ENCODE measurements around the gene TENM4.

Gene TENM4

DNA sequence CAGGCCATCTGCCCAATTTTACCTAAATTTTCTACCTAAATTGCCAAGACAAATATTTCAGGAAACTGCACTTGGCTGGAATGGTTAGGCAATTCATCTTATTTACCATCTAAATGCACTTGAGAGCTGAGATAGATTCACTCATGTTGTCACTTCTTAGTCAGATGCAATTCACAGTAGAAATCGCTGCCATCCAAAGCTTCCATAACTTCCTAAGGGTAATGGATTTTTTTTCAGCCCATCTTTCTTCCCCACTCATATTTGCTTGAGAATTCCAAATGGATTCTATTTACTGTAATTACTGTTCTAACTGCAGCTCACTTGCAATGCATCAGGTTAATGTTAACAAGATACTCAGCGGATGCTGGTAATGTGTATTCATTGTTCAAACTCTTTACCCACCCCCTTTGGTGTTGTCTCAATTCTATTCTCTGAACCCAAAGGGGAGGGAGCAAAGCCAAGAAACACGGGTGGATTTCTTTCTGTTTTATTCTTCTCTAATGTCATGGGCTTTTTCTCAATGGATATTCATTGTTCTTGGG lies 96.0 kb downstream of the TENM4 start:
- DNase-seq (ENCODE audit: low read depth), result no peak
- H3K4me3 ChIP-seq (ENCODE audit: control insufficient read depth, low read depth, low read length), result no peak overlapping the region
- TF ChIP-seq, protein P1, sequence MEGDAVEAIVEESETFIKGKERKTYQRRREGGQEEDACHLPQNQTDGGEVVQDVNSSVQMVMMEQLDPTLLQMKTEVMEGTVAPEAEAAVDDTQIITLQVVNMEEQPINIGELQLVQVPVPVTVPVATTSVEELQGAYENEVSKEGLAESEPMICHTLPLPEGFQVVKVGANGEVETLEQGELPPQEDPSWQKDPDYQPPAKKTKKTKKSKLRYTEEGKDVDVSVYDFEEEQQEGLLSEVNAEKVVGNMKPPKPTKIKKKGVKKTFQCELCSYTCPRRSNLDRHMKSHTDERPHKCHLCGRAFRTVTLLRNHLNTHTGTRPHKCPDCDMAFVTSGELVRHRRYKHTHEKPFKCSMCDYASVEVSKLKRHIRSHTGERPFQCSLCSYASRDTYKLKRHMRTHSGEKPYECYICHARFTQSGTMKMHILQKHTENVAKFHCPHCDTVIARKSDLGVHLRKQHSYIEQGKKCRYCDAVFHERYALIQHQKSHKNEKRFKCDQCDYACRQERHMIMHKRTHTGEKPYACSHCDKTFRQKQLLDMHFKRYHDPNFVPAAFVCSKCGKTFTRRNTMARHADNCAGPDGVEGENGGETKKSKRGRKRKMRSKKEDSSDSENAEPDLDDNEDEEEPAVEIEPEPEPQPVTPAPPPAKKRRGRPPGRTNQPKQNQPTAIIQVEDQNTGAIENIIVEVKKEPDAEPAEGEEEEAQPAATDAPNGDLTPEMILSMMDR (IDR thresholded peaks at IDR 0.05; ENCODE audit: control insufficient read depth, insufficient read depth, low read depth, low read length, missing control alignments), result no peak

DNA sequence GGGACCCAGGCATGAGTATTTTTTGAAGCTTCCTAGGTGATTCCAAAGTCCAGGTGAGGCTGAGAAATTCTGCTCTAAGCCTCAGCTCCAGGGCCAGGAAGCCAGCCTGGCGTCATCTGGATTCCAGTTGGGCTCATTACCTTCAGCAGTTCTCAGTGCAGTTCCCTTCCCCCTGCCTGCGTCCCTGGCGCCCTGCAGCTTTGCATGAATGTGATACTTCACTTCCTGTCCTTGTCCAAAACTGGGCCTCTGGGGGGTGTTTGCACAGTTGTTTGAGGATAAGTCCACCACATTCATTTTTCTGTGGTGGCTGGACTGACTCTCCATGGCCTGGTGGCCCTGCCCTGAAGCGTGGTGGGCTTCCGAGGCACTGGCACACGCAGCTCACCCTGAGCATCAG lies 98.1 kb downstream of the TENM4 start:
- H3K4me3 ChIP-seq (ENCODE audit: control insufficient read depth, low read depth, low read length), result no peak overlapping the region
- TF ChIP-seq, protein P1 (IDR thresholded peaks at IDR 0.05; ENCODE audit: control insufficient read depth, insufficient read depth, low read depth, low read length, missing control alignments), result no peak
- no peak for DNase-seq (ENCODE audit: low read depth)

DNA sequence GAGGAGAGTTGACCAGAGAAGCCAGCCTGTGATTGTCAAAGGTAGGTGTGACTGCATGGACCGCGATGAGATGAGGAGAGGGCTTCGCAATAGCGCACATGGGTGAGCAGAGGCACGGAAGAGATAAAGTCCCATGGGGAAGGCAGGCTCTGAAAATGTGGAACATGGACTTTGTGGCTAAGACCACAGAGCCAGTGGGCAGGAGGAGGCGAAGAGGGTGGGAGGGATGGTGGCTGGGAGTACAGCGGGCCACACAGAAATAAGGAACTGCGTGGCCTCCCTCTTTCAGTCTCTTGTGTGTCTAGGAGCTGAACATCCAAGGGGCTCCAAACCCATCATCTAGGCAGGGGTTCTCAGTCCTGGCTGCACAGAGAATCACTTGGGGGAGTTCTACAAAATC lies 98.6 kb downstream of the TENM4 start:
- TF ChIP-seq, protein P1 (IDR thresholded peaks at IDR 0.05; ENCODE audit: control insufficient read depth, insufficient read depth, low read depth, low read length, missing control alignments), result no peak
- no peak overlapping the region for H3K4me3 ChIP-seq (ENCODE audit: control insufficient read depth, low read depth, low read length)
- no peak for DNase-seq (ENCODE audit: low read depth)

DNA sequence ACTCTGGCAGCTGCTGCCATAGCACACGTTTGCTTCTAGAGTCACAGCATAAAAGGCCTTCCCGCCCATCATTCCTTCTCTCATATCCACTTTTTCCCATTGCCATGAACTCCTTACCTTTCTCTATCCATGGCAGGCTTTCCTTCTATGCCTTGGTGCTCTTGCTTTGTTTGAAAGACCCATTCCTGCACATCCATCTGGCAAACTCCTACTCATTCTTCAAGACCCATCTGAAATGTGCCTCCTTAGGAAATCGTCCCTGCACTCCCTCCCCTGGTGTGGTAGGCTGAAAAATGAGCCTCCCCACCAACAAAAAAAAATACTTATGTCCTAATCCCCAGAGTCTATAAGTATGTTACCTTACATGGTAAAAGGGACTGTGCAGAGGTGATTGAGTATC lies 100.3 kb downstream of the TENM4 start:
- DNase-seq (ENCODE audit: low read depth), result no peak
- TF ChIP-seq, protein P1 (IDR thresholded peaks at IDR 0.05; ENCODE audit: control insufficient read depth, insufficient read depth, low read depth, low read length, missing control alignments), result no peak
- no peak overlapping the region for H3K4me3 ChIP-seq (ENCODE audit: control insufficient read depth, low read depth, low read length)

DNA sequence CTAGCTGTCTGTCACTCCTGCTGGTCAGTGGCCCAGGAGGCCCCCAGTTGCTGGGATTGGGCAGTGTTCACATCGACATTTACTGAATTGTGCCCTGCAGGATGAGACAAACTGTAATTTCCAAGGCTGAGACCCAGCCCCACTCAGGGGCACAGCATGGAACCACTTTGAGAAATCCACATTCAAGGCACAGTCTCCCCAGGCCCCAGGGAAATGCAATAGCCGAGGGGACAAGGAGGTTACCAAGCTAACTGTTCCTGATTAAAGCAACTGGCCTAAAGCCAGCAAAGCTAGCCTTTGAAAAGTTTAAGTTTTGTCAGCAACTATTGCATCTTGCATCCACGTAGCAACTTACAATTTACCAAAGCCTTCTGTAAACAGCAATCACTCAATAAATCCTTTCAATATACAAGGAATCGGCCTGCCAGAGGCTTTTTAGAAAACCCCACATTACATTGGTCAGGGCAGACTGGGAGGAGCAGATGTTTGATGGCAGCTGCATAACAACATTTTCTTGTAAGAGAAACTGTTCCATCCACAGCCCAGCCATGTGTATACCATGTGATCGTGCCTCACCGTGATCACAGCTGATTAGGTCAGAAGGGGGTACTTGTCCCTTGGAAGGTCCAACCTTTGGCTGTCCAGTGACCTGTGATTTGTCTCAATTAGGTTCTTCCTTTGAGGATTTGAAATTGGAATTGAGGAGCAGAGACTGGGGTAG lies 103.9 kb downstream of the TENM4 start:
- TF ChIP-seq, protein P1 (IDR thresholded peaks at IDR 0.05; ENCODE audit: control insufficient read depth, insufficient read depth, low read depth, low read length, missing control alignments), result no peak
- no peak for DNase-seq (ENCODE audit: low read depth)

DNA sequence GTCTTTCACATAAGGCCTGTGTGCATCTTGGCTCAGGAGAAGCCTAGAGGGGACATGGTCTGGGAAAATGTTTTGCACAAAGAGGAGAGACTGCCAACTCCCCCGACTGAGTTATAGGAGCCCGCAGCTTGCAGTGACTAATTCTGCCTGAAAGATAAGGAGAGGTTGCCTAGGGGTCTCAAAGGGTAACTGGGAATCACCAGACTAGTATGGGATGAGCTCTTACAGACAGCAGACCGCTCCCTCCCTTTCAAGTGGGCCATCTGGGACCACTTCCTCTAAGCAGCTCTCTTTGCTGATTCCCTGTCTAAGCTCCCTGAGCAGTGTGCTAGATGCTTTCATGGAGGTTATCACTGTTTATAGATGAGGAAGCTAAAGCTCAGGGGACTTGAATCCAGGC lies 105.1 kb downstream of the TENM4 start:
- DNase-seq (ENCODE audit: low read depth), result no peak

More for the DNA sequence above, 103.9 kb downstream of the TENM4 start:
- no peak overlapping the region for H3K4me3 ChIP-seq (ENCODE audit: control insufficient read depth, low read depth, low read length)

More for the DNA sequence above, 105.1 kb downstream of the TENM4 start:
- TF ChIP-seq, protein P1 (IDR thresholded peaks at IDR 0.05; ENCODE audit: control insufficient read depth, insufficient read depth, low read depth, low read length, missing control alignments), result no peak
- no peak overlapping the region for H3K4me3 ChIP-seq (ENCODE audit: control insufficient read depth, low read depth, low read length)
